Vagina (tissue), 2 donors: ENCODE data around the gene NPIPB8.
"Not testable (repeated sequence)": the region's sequence is repeated elsewhere in the genome, so short reads cannot be mapped to it uniquely, and the experiment has no call there.

Experiments used
- CTCF ChIP-seq, 3 experiments: fragments of 450-650 bp in 2 of 3; fragments of 200-600 bp in 1 of 3; sonication (generic) in 1 of 3; IDR thresholded peaks; one replicate each; pipeline ENCODE4 v1.5.1; 2017 to 2019; ENCODE audit warnings: antibody characterized with exemption in 3 of 3, mild to moderate bottlenecking in 2 of 3, moderate library complexity in 2 of 3
- POLR2AphosphoS5 ChIP-seq, 2 donors: sonication (generic); formaldehyde crosslinking; IDR thresholded peaks; one replicate each; pipeline ENCODE4 v1.9.0; 2017; ENCODE audit warnings: antibody characterized with exemption in 2 of 2, mild to moderate bottlenecking in 2 of 2, low read depth in 1 of 2; ENCODE audit not compliant: insufficient read depth in 1 of 2

GRCh38 chr16:28693257-28693950, 55.5 kb downstream of the NPIPB8 start:
- TF ChIP-seq CTCF (IDR thresholded peaks at IDR 0.05); POLR2AphosphoS5 (IDR thresholded peaks at IDR 0.05; ENCODE audit: insufficient read depth in 1 of 2, low read depth in 1 of 2): not testable (repeated sequence)
